HG03442 (cell line): Measurements from ENCODE around the gene LRRC43.

Source experiments
- ATAC-seq: cut with Tn5 transposase; IDR thresholded peaks from one replicate; pipeline ENCODE4 v1.9.1; 2021; ENCODE audit warnings: mild to moderate bottlenecking, moderate library complexity; ENCODE audit not compliant: unreplicated experiment

Gene LRRC43, protein sequence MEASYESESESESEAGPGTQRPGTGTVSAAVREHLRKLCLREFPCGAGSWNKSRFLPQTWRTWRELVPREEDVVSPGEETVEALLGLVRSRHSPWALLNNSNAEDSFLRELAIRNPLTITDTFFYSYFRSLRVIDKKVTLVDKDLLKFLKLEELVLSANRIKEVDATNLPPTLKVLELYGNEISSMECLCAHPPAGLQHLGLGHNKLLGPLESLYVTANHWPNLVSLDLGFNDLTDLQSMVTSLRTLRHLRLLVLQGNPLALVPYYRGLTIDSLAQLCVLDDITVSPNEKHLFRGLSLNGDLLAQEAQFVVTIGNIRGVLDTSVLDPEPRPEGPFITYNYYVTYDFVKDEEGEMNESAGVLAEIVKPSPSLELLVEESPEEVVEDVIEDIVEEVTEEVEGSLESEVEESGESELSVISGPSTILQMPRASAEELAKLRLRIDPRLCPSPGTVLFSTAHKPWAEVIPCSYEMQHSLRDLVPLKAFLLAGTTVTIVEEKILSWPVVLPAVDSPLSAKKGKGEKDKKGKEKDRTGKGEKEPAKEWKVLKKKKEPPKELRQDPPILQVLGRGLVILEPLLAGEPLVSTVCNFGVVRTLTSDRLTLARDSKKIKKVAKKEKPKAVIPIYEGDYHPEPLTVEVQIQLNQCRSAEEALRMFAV

GRCh38 chr12:122182887-122183587, at the start of gene LRRC43:
TSS of gene LRRC43 (plus strand) at chr12:122183123. CDS start at chr12:122183145, 22 bp downstream.
- no peak for ATAC-seq

DNA sequence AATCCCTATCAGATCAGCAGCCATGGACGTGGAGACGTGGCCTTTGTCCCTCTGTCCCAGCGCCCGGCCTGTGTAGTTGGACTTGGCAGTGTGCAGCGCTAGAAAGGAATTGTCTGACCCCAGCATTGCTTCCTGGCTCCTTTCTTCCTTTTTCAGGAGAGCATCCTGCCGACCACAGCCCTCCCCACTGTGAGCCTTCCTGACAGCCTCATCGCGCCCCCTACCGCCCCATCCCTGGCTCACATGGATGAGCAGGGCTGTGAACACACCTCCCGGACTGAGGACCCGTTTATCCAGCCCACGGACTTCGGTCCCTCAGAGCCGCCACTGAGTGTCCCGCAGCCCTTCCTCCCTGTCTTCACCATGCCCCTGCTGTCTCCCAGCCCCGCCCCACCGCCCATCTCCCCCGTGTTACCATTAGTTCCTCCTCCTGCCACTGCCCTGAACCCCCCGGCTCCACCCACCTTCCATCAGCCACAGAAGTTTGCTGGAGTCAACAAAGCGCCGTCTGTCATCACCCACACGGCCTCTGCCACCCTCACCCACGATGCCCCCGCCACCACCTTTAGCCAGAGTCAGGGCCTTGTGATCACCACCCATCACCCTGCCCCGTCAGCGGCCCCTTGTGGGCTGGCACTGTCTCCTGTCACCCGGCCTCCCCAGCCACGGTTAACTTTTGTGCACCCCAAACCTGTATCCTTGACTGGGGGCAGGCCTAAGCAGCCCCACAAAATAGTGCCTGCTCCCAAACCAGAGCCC, 49.6 kb upstream of the LRRC43 start:
- no peak for ATAC-seq

GRCh38 chr12:122135437-122136031, 47.4 kb upstream of the LRRC43 start:
- no peak for ATAC-seq

DNA sequence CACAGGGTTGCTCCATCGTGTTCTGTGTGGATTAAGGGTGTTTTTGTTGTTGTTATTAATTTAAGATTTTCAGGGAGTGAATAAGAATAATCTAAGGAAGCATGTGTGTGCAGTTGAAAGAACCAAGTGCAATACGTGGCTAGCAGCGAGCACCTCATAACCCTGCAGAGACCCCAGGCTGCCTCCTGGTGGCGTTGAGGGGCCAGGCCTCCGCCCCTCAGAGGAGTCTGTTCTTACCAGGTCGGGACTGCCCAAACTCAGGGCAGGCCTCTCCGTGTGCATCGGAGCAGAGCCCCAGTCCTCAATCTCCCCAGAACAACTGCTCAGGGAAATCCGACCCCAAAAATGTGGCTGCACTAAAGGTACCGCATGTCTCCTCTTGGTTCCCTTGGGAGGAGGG, 45.7 kb upstream of the LRRC43 start:
- no peak for ATAC-seq

GRCh38 chr12:122137681-122138080, 45.2 kb upstream of the LRRC43 start:
- no peak for ATAC-seq

DNA sequence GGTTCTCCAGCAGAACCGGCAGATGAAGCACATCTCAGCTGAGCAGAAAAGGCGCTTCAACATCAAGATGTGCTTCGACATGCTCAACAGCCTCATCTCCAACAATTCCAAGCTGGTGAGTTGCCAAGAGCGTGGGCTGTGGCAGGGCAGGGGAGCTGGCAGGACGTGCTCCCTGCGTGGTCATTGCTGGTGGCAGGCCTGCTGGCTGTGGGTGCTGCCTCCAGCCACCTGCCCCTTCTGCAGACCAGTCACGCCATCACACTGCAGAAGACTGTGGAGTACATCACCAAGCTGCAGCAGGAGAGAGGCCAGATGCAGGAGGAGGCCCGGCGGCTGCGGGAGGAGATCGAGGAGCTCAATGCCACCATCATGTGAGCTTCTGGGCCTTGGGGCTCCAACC, 44.7 kb upstream of the LRRC43 start:
- no peak for ATAC-seq

DNA sequence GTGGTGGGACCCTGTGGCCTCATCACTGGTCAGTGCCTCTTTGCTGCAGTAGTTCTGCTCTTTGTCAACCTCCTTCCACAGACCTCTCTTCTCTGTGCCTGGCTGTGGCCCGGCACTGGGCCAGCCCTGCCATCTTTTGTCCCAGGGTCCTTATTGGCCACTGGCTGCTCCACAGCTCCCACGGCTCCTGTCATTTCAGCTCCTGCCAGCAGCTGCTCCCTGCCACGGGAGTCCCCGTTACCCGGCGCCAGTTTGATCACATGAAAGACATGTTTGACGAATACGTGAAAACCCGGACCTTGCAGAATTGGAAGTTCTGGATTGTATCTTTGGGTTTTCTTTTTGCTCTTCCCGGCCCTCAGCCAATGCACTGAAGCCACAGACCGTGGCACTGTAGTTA, 44.3 kb upstream of the LRRC43 start:
- ATAC-seq: no peak

- ATAC-seq: no peak
These were observed 43.7 kb upstream of the LRRC43 start for GRCh38 chr12:122139266-122139665.

GRCh38 chr12:122139941-122140340, 43.0 kb upstream of the LRRC43 start:
- ATAC-seq: no peak

DNA sequence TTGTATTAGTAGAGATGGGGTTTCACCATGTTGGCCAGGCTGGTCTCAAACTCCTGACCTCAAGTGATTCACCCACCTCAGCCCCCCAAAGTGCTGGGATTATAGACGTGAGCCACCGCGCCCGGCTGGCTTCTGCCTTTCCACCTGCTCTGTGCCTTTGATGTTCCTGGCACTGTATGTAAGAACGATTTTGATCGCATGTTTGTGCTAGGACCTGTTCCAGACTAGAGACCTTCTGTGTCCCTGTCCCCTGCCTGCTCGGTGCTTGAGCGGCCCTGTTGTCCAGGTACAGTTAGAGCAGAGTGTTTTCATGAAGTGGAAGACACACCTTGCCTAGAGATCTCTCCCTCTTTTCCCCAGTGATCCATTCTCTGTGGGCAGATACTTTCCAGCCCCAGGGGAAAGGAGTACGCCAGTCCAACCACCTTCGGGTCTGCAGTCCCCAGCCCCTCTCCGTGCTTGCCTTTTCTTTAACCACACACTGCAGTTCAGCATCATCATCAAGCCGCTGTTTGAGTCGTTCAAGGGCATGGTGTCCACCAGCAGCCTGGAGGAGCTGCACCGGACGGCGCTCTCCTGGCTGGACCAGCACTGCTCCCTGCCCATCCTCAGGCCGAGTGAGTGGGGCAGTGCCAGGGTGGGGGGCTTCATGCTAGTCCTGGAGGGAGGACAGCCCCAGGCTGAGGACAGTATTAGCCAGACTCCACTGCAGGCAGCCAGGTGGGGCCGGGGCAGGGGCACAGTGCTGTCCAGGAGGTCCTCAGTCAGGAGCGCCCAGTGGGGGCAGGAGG, 42.3 kb upstream of the LRRC43 start:
- ATAC-seq: no peak

- ATAC-seq: no peak
These were observed 40.8 kb upstream of the LRRC43 start for GRCh38 chr12:122141911-122142725.

- no peak for ATAC-seq
These were observed 40.1 kb upstream of the LRRC43 start for GRCh38 chr12:122142857-122143256.

DNA sequence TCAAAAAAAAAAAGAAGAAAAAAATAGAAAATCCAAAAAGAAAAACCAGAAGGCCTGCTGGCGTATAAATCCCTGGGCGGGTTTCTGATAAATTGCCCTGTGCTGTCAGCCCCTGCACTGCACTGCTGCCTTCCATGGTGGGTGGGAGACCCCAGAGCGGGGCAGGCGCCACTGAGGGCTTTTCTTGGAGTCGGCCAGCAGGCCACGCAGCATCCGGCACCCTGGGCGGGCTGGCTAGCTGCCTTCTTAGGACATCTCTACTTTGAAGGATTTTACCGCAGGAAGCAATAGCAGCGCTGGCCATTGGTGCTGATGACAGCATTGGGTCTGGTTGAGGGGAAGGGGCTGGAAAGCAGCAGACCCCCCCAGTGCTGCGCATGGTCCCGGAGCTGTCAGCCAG, 38.0 kb upstream of the LRRC43 start:
- ATAC-seq: no peak

- no peak for ATAC-seq
These were observed 37.2 kb upstream of the LRRC43 start for GRCh38 chr12:122145505-122146330.

GRCh38 chr12:122147514-122148290, 35.2 kb upstream of the LRRC43 start:
- no peak for ATAC-seq

DNA sequence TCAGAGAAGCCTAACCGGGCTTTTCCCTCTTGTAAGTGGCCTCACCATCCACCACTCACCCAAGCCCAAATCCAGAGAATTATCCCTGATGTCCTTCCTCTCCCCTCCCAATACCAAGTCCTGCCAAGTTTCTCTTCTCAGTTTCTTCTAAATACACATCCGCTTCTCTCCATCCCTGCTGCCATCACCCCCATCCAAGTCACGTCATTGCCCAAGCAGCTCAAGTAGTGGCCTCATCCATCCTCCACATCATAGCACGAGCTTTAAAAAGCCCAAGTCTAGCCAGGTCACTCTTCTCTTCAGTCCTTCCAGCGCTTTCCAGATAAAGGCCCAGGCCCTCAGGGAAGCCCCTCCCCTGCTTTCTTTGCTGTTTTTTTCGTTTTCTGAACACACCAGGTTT, 34.3 kb upstream of the LRRC43 start:
- no peak for ATAC-seq

DNA sequence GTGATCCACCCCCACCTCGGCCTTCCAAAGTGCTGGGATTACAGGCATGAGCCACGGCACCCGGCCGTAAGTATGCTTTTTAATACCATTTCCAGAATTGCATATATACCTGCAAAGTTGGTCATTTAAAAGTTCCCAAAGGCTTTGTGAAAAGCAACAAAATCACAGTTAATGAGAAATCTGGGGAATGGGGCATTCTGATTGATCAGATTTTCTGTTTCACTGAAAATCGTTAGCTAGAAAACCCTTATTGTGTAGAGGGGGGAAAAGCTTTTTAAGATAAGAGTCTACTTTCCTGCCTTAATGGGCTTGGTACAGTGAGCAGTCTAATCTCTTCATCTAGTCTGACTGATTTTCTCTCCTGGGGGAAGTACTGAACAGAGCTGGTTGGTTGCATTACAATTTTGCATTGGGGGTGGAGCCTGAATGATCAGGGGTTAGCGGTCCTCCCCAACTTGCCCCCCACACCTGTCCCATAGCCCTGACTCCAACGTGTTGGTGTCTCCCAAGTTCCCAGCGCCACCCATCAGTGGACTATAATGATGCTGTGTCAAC, 32.7 kb upstream of the LRRC43 start:
- no peak for ATAC-seq
